Endothelial cell of umbilical vein (primary cell): ENCODE results near the gene ITGA7. TPM values are rescaled to one million over a fixed set of nuclear protein-coding genes. Genes with fewer than 3 reads are reported as not detected.

ENCODE experiments used
- BruUV-seq: library from RNA; stranded (reverse); fragments of 400-500 nt; replicated peaks from 2 replicates; lab custom pipeline; 2021; lab: Mats Ljungman, UMichigan
- CTCF ChIA-PET: fragments of 300-600, 350-600 bp; sonication (Branson Sonifier 250); formaldehyde crosslinking; loops from one replicate; lab custom pipeline; 2021; ENCODE audit warnings: antibody characterized with exemption, inconsistent platforms; lab: Charles Lee
- POLR2A ChIA-PET: fragments of 300-600, 350-600 bp; sonication (Branson Sonifier 250); formaldehyde crosslinking; loops from one replicate; lab custom pipeline; 2021; ENCODE audit warnings: antibody characterized with exemption, inconsistent platforms; lab: Charles Lee
- DNase-seq: peaks from one replicate; pipeline ENCODE4 v3.0.0-alpha.2; 2011; ENCODE audit warnings: low read depth, low spot score
- FAIRE-seq: peaks from 2 replicates; lab custom pipeline; 2011; peaks lifted over from hg19 to GRCh38; lab: Jason Lieb, UNC
- H2AFZ ChIP-seq: 2 replicates; pipeline ENCODE4 v1.6.0; 2012; ENCODE audit warnings: low read depth, low read length, control low read depth, inconsistent platforms
- H3K27ac ChIP-seq: 2 replicates; pipeline ENCODE4 v1.5.1; 2011; ENCODE audit warnings: low read depth, mild to moderate bottlenecking, control low read depth, low read length, moderate library complexity; ENCODE audit not compliant: insufficient read depth
- H3K27me3 ChIP-seq, 2 experiments: 2 replicates each; pipeline versions ENCODE4 v1.6.0 to v1.6.1; 2011; ENCODE audit warnings: low read length in 2 of 2, mixed read lengths in 1 of 2; ENCODE audit not compliant: control insufficient read depth in 2 of 2, insufficient read depth in 2 of 2
- H3K36me3 ChIP-seq, 2 experiments: 2 replicates in 1 of 2; 3 replicates in 1 of 2; pipeline ENCODE4 v1.5.1; 2011; ENCODE audit warnings: low read length in 2 of 2, mild to moderate bottlenecking in 1 of 2, moderate library complexity in 1 of 2; ENCODE audit not compliant: control insufficient read depth in 2 of 2, insufficient read depth in 2 of 2; ENCODE audit errors: extremely low read depth in 1 of 2
- H3K4me1 ChIP-seq: 3 replicates; pipeline ENCODE4 v1.5.1; 2011; ENCODE audit warnings: mild to moderate bottlenecking, low read length; ENCODE audit not compliant: control insufficient read depth, insufficient read depth; ENCODE audit errors: extremely low read depth
- H3K4me2 ChIP-seq: 2 replicates; pipeline ENCODE4 v1.6.1; 2011; ENCODE audit warnings: low read length, control low read depth, mixed read lengths; ENCODE audit not compliant: insufficient read depth
- H3K4me3 ChIP-seq, 3 experiments: fragments of 200-600 bp in 1 of 3; sonication (generic), shearing (Covaris generic) in 1 of 3; replicated peaks in 1 of 3; 2 replicates each; pipeline ENCODE4 v1.5.1; 2011 to 2016; ENCODE audit warnings: control low read depth in 3 of 3, low read length in 3 of 3, mild to moderate bottlenecking in 2 of 3, inconsistent platforms in 1 of 3, low read depth in 1 of 3, moderate library complexity in 1 of 3; ENCODE audit not compliant: insufficient read depth in 1 of 3
- H3K79me2 ChIP-seq: 2 replicates; pipeline ENCODE4 v1.6.0; 2012; ENCODE audit warnings: low read length, inconsistent platforms; ENCODE audit not compliant: control insufficient read depth, insufficient read depth
- H3K9ac ChIP-seq: replicated peaks from 2 replicates; pipeline ENCODE3; 2011; ENCODE audit warnings: low read length, control low read depth; ENCODE audit not compliant: insufficient read depth; ENCODE audit errors: extremely low read depth
- H3K9me1 ChIP-seq: replicated peaks from 3 replicates; pipeline ENCODE4 v1.6.0; 2011; ENCODE audit warnings: mild to moderate bottlenecking, low read length; ENCODE audit not compliant: control insufficient read depth, insufficient read depth; ENCODE audit errors: extremely low read depth
- H3K9me3 ChIP-seq: replicated peaks from 2 replicates; pipeline ENCODE4 v1.5.1; 2012; ENCODE audit warnings: low read length, inconsistent platforms; ENCODE audit not compliant: control insufficient read depth, insufficient read depth
- H4K20me1 ChIP-seq: replicated peaks from 2 replicates; pipeline ENCODE3; 2011; ENCODE audit warnings: mild to moderate bottlenecking, low read length; ENCODE audit not compliant: control insufficient read depth, insufficient read depth; ENCODE audit errors: extremely low read depth
- EZH2 ChIP-seq: IDR thresholded peaks from 2 replicates; pipeline ENCODE4 v1.6.1; 2012; ENCODE audit warnings: borderline replicate concordance, low read depth, mild to moderate bottlenecking, moderate library complexity, low read length, inconsistent platforms; ENCODE audit not compliant: severe bottlenecking
- FOS ChIP-seq: IDR thresholded peaks from 2 replicates; pipeline ENCODE4 v1.6.1; 2011; ENCODE audit warnings: mild to moderate bottlenecking, low read length, moderate library complexity, borderline replicate concordance; ENCODE audit not compliant: insufficient read depth
- GATA2 ChIP-seq: IDR thresholded peaks from 2 replicates; pipeline ENCODE4 v1.7.0; 2011; ENCODE audit warnings: low read depth, mild to moderate bottlenecking, moderate library complexity, mixed read lengths, low read length; ENCODE audit not compliant: insufficient read length, insufficient read depth
- JUN ChIP-seq: IDR thresholded peaks from 2 replicates; pipeline ENCODE4 v1.6.1; 2011; ENCODE audit warnings: borderline replicate concordance, low read depth; ENCODE audit not compliant: insufficient read length, insufficient read depth
- MYC ChIP-seq: IDR thresholded peaks from one replicate; pipeline ENCODE4 v1.6.1; 2011; ENCODE audit warnings: mild to moderate bottlenecking, low read depth, low read length
- POLR2A ChIP-seq: IDR thresholded peaks from 2 replicates; pipeline ENCODE4 v1.6.1; 2012; ENCODE audit warnings: low read depth, mild to moderate bottlenecking, control low read depth, low read length
- POLR2AphosphoS5 ChIP-seq: IDR thresholded peaks from 2 replicates; pipeline ENCODE4 v1.6.1; 2012; ENCODE audit warnings: low read depth, mild to moderate bottlenecking, control low read depth, low read length, moderate library complexity; ENCODE audit not compliant: insufficient read depth
- dilution Hi-C: fragments of 300-500 bp; cut with MboI; formaldehyde crosslinking; loops from one replicate; pipeline ENCODE4 v1.15.0; 2019; ENCODE audit warnings: low sequenced_read_pairs; ENCODE audit not compliant: extremely low pct_ligation_motif_present
- intact Hi-C: fragments of 100-400 bp; cut with micrococcal nuclease; formaldehyde crosslinking; loops from one replicate; pipeline ENCODE4 v1.10.0; 2022
- polyA plus RNA-seq, 4 experiments: library from polyadenylated mRNA; depleted of rRNA in 3 of 4; stranded (reverse) in 3 of 4; unstranded in 1 of 4; fragments of >200 nt; gene quantifications; 2 replicates each; pipeline versions ENCODE4 v1.2.1 to v1.2.3, GENCODE V29; 2011 to 2012; ENCODE audit warnings: missing spikeins in 1 of 4
- total RNA-seq: library from RNA; stranded (reverse); gene quantifications from 2 replicates; pipeline ENCODE4 v1.2.3, GENCODE V29; 2021
- TF ChIP-seq, protein P1 (sequence below), 2 donors: IDR thresholded peaks; 1 replicate in 1 of 2; 2 replicates in 1 of 2; pipeline ENCODE4 v1.5.1; 2011; ENCODE audit warnings: low read length in 2 of 2, mild to moderate bottlenecking in 2 of 2, moderate library complexity in 2 of 2, control low read depth in 1 of 2, inconsistent platforms in 1 of 2, low read depth in 1 of 2; ENCODE audit not compliant: insufficient read depth in 1 of 2; ENCODE audit errors: extremely low read depth in 1 of 2
- TF ChIP-seq, protein P2 (sequence below): IDR thresholded peaks from 2 replicates; pipeline ENCODE4 v1.6.1; 2011; ENCODE audit not compliant: insufficient read depth, insufficient read length

Gene ITGA7
- total and polyA plus RNA-seq, 2 donors (not counting 3 experiments of a cell fraction or from before 2014, with no cell fraction given): 0.41 to 0.84 TPM

DNA sequence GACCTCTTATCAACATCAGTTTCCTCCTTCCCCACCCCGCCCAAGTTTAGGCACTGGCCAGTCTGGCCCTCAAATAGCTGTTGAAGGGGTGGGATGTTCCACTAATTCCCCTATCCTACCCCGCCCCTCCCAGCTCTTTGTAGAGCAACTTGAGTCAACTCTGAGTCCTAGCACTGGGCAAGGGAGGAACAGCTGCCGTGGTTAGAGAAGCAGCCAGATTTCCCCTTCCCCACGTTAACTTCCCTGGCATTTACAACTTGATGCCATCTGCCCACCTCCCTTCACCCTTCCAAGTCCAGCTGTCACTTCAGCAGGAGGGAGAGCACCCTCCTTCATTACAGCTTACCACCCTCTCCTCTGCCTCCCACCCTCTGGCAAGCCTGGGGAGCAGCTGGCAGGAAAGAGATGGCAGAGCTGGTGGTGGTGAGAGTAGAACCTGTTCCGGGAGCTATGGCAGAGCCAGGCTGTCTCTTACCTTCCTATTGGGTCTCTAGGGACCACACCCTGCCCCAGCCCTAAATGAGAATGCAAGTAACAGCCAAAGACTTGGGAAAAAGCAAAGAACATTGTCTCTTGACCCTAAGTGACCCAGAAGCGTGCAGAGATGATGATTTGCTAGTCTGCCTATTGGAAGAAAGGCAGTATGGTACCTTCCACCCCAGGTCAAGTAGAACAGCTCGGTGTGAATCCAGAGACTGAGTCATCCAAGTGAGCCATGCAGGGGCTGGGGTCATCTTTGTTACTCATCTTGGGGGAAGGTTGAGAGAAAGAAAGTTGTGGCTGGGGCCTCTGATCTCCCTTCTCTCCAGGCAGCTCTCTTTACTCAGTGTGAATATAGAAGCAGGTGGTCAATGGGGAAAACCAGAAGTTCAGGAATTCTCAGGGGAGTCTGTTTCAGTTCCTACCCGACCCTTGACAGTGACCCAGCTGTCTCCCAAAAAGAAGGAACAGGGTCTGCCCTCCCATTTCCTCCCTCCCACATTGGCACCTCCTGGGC lies 9.6 kb upstream of the ITGA7 start:
- CTCF ChIA-PET: interaction anchor here (0.9 to 11.1 kb wide), 5 partner anchors 20 to 472 kb away, joined by 3 to 151 read pairs (median 3); partner anchors contain the start of gene SMARCC2
- Histone ChIP-seq H3K27ac (no peak overlapping the region), H3K36me3 (no peaks in the 10 kb centered on the region), H3K9me3 (no peaks in the 10 kb centered on the region), H3K79me2 (no peaks in the 10 kb centered on the region), H4K20me1 (no peaks in the 10 kb centered on the region), H2AFZ (no peak overlapping the region), H3K27me3 (peaks cover 4 to 10% of the 10 kb centered on the region in 2 experiments), H3K9me1 (no peaks in the 10 kb centered on the region), H3K4me3 (peak overlapping the region in 1 of 3 experiments; percentile 82), H3K9ac (peak overlapping the region; percentile 89), H3K4me1 (peaks cover 28% of the 10 kb centered on the region), H3K4me2 (peak overlapping the region; percentile 87)
- TF ChIP-seq, protein P1, sequence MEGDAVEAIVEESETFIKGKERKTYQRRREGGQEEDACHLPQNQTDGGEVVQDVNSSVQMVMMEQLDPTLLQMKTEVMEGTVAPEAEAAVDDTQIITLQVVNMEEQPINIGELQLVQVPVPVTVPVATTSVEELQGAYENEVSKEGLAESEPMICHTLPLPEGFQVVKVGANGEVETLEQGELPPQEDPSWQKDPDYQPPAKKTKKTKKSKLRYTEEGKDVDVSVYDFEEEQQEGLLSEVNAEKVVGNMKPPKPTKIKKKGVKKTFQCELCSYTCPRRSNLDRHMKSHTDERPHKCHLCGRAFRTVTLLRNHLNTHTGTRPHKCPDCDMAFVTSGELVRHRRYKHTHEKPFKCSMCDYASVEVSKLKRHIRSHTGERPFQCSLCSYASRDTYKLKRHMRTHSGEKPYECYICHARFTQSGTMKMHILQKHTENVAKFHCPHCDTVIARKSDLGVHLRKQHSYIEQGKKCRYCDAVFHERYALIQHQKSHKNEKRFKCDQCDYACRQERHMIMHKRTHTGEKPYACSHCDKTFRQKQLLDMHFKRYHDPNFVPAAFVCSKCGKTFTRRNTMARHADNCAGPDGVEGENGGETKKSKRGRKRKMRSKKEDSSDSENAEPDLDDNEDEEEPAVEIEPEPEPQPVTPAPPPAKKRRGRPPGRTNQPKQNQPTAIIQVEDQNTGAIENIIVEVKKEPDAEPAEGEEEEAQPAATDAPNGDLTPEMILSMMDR (IDR thresholded peaks at IDR 0.05; ENCODE audit: extremely low read depth in 1 of 2, insufficient read depth in 1 of 2, low read depth in 1 of 2, low read length in 2 of 2): no peak
- TF ChIP-seq FOS: peak; percentile 57
- intact Hi-C loops: no loop called here
- dilution Hi-C loops: no loop called here
- POLR2A ChIA-PET: no interaction called here
- DNase-seq: peak; percentile 19
- no TSS peak for BruUV-seq
- no peak for FAIRE-seq

DNA sequence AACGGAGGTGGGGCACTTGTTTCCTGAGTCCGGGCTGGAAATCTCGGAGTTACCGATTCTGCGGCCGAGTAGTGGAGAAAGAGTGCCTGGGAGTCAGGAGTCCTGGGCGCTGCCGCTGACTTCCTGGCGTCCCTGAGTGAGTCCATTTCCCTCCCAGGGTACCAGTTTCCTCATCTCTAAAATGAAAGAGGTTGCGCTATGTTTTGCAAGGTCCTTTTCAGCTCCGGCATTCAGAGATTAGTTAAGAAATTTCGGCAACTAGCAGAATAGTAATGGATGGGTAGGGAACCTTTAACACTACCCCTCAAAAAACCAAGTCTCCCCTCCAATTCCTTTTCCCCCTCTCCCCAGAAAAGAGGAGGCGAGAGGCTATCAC lies 8.9 kb upstream of the ITGA7 start:
- Histone ChIP-seq H3K36me3 (no peaks in the 10 kb centered on the region), H3K79me2 (no peaks in the 10 kb centered on the region), H3K4me1 (peaks cover 28% of the 10 kb centered on the region), H3K9me3 (no peaks in the 10 kb centered on the region), H3K27ac (peak overlapping the region; percentile 83), H3K4me2 (peak overlapping the region; percentile 87), H3K4me3 (peak overlapping the region; percentile 66 to 94 (median 82)), H3K9me1 (no peaks in the 10 kb centered on the region), H3K27me3 (peaks cover 10 to 17% of the 10 kb centered on the region in 2 experiments), H4K20me1 (no peaks in the 10 kb centered on the region), H2AFZ (peak overlapping the region; percentile 97), H3K9ac (peak overlapping the region; percentile 89)
- POLR2A ChIA-PET: no interaction called here
- CTCF ChIA-PET: interaction anchor here (1.3 to 11.1 kb wide), 5 partner anchors 12 to 473 kb away, joined by 3 to 151 read pairs (median 5); partner anchors contain the start of genes CD63 and SMARCC2
- FAIRE-seq: peak; percentile 61
- TF ChIP-seq MYC (no peak), POLR2AphosphoS5 (no peak), FOS (no peak), GATA2 (no peak), JUN (no peak), EZH2 (no peak), POLR2A (no peak)
- TF ChIP-seq, protein P1 (IDR thresholded peaks at IDR 0.05; ENCODE audit: extremely low read depth in 1 of 2, insufficient read depth in 1 of 2, low read depth in 1 of 2, low read length in 2 of 2): no peak
- TF ChIP-seq, protein P2, sequence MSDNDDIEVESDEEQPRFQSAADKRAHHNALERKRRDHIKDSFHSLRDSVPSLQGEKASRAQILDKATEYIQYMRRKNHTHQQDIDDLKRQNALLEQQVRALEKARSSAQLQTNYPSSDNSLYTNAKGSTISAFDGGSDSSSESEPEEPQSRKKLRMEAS: no peak
- intact Hi-C loops (no loop called here), dilution Hi-C loops (no loop called here)
- no TSS peak for BruUV-seq
- no peak for DNase-seq
